ENCODE results near the gene TRPM5. TPM values are rescaled to one million over a fixed set of nuclear protein-coding genes. Genes with fewer than 3 reads are reported as not detected.
A peak's percentile ranks its signal among the peaks of the same experiment; 100 is the strongest.

Gene TRPM5
- total RNA-seq, 4 donors from 2014 or later = 8.1 to 24.2 (median 16.3) TPM

DNA sequence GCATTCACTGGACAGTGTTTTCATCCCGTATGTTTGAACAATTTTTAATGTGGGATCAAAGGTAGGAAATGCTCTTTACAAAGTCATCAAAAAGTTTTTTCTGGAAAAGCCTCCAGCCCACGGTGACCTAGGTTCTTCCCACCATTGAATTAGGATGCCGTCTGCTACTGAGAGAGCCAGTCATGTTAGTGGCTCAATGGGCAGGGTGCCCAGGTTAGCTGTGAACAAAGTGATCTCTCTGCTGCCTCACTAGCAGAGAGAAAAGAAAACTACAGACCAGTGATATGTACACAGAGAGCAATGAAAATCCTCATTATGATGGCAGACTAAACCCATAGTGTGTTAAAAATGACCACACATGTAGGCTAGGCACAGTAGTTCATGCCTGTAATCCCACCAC is 32.9 kb upstream of the TRPM5 start:
- Histone ChIP-seq H3K4me1 (no peaks in the 10 kb centered on the region), H3K9me3 (peaks cover 0 to 14% (median 0%) of the 10 kb centered on the region in 4 donors), H3K36me3 (no peaks in the 10 kb centered on the region), H3K27ac (no peak overlapping the region), H3K4me3 (no peak overlapping the region), H3K27me3 (no peaks in the 10 kb centered on the region)
- TF ChIP-seq POLR2A (IDR thresholded peaks at IDR 0.05) = no peak
- TF ChIP-seq, protein P1, sequence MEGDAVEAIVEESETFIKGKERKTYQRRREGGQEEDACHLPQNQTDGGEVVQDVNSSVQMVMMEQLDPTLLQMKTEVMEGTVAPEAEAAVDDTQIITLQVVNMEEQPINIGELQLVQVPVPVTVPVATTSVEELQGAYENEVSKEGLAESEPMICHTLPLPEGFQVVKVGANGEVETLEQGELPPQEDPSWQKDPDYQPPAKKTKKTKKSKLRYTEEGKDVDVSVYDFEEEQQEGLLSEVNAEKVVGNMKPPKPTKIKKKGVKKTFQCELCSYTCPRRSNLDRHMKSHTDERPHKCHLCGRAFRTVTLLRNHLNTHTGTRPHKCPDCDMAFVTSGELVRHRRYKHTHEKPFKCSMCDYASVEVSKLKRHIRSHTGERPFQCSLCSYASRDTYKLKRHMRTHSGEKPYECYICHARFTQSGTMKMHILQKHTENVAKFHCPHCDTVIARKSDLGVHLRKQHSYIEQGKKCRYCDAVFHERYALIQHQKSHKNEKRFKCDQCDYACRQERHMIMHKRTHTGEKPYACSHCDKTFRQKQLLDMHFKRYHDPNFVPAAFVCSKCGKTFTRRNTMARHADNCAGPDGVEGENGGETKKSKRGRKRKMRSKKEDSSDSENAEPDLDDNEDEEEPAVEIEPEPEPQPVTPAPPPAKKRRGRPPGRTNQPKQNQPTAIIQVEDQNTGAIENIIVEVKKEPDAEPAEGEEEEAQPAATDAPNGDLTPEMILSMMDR (IDR thresholded peaks at IDR 0.05) = no peak
- no peak for DNase-seq

GRCh38 chr11:2475136-2475918 is 31.0 kb upstream of the TRPM5 start:
- no peak for TF ChIP-seq POLR2A (IDR thresholded peaks at IDR 0.05)
- TF ChIP-seq, protein P1 (IDR thresholded peaks at IDR 0.05) = no peak
- DNase-seq = no peak
- H3K27ac ChIP-seq = no peak overlapping the region

DNA sequence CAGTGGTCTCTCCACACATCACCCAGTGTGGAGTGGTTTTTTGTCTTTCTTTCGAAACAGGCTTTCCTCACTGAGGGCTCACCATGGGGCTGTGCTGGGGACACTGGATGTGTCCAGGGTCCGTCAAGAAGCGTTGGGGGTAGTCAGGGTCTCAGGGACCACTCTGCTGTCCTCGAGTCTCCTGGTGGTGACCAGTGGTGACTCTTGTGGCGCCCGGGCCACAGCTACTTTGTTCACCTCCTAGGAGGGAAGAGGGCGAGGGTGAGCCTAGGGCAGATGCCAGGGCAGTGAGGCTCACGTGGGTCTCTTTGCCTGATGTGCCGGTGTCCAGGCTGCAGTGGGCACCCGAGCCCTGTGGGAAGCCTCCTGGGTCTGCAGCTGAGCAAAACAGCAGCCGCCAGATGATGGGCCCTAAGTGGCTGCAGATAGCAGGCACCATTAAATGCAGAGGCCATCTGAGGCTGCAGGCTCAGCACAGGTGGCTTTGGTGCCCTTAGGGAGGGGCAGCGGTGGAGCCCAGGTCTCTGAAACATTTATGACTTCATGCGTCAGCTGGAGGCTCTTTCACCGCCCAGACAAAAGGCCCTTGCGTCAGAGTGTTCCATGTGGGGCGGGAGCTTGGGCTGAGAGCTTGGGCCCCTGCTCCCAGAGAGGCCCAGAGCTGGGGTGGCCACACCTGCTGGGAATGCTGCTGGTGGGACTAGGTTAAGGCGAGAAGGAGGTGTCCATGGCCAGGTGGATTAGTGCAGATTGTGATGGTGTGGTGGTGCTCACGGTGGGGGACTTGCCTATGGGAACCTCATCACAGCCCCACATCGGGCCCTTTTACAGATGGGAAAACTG is 30.0 kb upstream of the TRPM5 start:
- Histone ChIP-seq H3K36me3 (no peaks in the 10 kb centered on the region), H3K4me3 (no peak overlapping the region), H3K27ac (peak overlapping the region in 1 of 4 donors; percentile 48), H3K4me1 (no peaks in the 10 kb centered on the region), H3K27me3 (no peaks in the 10 kb centered on the region), H3K9me3 (peaks cover 0 to 11% (median 0%) of the 10 kb centered on the region in 4 donors)
- peak in 2 of 3 donors; percentile 73 to 84 for DNase-seq
- TF ChIP-seq POLR2A (IDR thresholded peaks at IDR 0.05) = no peak
- TF ChIP-seq, protein P1 (IDR thresholded peaks at IDR 0.05) = no peak

More at GRCh38 chr11:2475136-2475918, 31.0 kb upstream of the TRPM5 start:
- Histone ChIP-seq H3K4me1 (no peaks in the 10 kb centered on the region), H3K9me3 (peaks cover 0 to 14% (median 0%) of the 10 kb centered on the region in 4 donors), H3K36me3 (no peaks in the 10 kb centered on the region), H3K27me3 (no peaks in the 10 kb centered on the region), H3K4me3 (no peak overlapping the region)

DNA sequence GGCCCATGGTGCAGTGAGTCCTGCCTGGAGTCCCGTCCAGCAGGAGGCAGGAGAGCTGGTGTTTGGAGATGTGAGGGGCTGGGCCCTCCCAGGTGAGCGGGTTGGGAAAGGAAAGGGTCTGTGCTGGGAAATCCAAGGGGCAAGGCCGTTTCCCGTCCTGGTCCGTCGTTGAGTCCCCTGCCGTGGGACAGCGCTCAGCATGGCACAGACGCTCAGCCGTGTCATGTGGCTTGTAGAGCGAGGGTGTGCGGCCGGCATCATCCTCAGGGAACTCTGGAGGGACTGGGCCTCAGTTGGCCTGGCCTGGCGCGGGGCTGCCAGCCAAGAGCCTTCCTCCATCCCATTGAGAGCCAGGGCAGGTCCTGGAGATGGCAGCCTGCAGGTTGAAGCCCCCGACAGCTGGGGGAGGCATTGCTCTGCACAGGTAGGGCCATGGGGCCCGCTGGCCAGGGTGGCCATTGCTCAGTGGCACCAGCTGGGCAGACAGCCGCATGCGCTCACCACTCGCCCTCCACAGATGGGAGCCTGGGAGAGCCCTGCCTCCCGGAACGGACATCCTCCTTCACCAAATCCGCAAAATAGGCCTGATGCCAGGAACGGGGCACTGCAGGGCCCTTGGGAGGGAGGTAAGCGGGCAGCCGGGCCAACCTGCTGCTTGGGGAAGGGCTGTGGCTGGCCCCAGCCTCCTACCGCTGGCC is 29.2 kb upstream of the TRPM5 start:
- no peaks in the 10 kb centered on the region for H3K36me3 ChIP-seq
- H3K9me3 ChIP-seq = peaks cover 0 to 3% (median 0%) of the 10 kb centered on the region in 4 donors
- H3K4me1 ChIP-seq = no peaks in the 10 kb centered on the region
- peak overlapping the region in 1 of 4 donors; percentile 48 for H3K27ac ChIP-seq
- H3K27me3 ChIP-seq = no peaks in the 10 kb centered on the region
- TF ChIP-seq, protein P1 (IDR thresholded peaks at IDR 0.05) = no peak
- no peak for TF ChIP-seq POLR2A (IDR thresholded peaks at IDR 0.05)
- DNase-seq = no peak
- H3K4me3 ChIP-seq = no peak overlapping the region

GRCh38 chr11:2472428-2473186 is 28.3 kb upstream of the TRPM5 start:
- Histone ChIP-seq H3K27ac (no peak overlapping the region), H3K36me3 (no peaks in the 10 kb centered on the region), H3K4me3 (no peak overlapping the region), H3K4me1 (peaks cover 0 to 6% (median 1%) of the 10 kb centered on the region in 4 donors), H3K9me3 (no peaks in the 10 kb centered on the region), H3K27me3 (no peaks in the 10 kb centered on the region)
- TF ChIP-seq, protein P1 (IDR thresholded peaks at IDR 0.05) = no peak
- TF ChIP-seq POLR2A (IDR thresholded peaks at IDR 0.05) = no peak
- DNase-seq = no peak

Measured in Peyer's patch (tissue), 4 donors.